Measurements from ENCODE around the gene DLGAP3.

- TF ChIP-seq, protein P1, sequence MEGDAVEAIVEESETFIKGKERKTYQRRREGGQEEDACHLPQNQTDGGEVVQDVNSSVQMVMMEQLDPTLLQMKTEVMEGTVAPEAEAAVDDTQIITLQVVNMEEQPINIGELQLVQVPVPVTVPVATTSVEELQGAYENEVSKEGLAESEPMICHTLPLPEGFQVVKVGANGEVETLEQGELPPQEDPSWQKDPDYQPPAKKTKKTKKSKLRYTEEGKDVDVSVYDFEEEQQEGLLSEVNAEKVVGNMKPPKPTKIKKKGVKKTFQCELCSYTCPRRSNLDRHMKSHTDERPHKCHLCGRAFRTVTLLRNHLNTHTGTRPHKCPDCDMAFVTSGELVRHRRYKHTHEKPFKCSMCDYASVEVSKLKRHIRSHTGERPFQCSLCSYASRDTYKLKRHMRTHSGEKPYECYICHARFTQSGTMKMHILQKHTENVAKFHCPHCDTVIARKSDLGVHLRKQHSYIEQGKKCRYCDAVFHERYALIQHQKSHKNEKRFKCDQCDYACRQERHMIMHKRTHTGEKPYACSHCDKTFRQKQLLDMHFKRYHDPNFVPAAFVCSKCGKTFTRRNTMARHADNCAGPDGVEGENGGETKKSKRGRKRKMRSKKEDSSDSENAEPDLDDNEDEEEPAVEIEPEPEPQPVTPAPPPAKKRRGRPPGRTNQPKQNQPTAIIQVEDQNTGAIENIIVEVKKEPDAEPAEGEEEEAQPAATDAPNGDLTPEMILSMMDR (IDR thresholded peaks at IDR 0.05 in 2 of 3, conservative IDR thresholded peaks at IDR 0.05 in 1 of 3; ENCODE audit: borderline replicate concordance in 1 of 3, insufficient read depth in 1 of 3, low read depth in 2 of 3, low read length in 2 of 3), result no peak
- TF ChIP-seq SIN3A (IDR thresholded peaks at IDR 0.05; ENCODE audit: low read depth), result no peak
- TF ChIP-seq EZH2 (IDR thresholded peaks at IDR 0.05), result no peak
- TF ChIP-seq POLR2AphosphoS5 (IDR thresholded peaks at IDR 0.05; ENCODE audit: low read depth, low read length), result no peak
- TF ChIP-seq POLR2A (IDR thresholded peaks at IDR 0.05; ENCODE audit: borderline replicate concordance, extremely low read depth, insufficient read depth, insufficient read length), result no peak
- no peak for TF ChIP-seq SRF (IDR thresholded peaks at IDR 0.05; ENCODE audit: low read depth)
- no peak for TF ChIP-seq JUND (IDR thresholded peaks at IDR 0.05)
- TF ChIP-seq MAX (IDR thresholded peaks at IDR 0.05), result no peak
- no peak for TF ChIP-seq REST (IDR thresholded peaks at IDR 0.05; ENCODE audit: low read depth)
- TF ChIP-seq SP1 (IDR thresholded peaks at IDR 0.05; ENCODE audit: low read depth), result no peak
- TF ChIP-seq TCF7L2 (IDR thresholded peaks at IDR 0.05; ENCODE audit: borderline replicate concordance, extremely low read depth, insufficient read depth, insufficient read length), result no peak
- TF ChIP-seq RAD21 (IDR thresholded peaks at IDR 0.05; ENCODE audit: low read depth), result no peak
- TF ChIP-seq ZNF274 (IDR thresholded peaks at IDR 0.05; ENCODE audit: low read depth, low read length), result no peak
These were observed 82.4 kb downstream of the DLGAP3 start for GRCh38 chr1:34847094-34847493.

Measured in HCT116 (cell line).